MM.1S (cell line): Measurements from ENCODE around the gene H6PD.

Source experiments
- EZH2phosphoT487 ChIP-seq: fragments of 300-600 bp; sonication (generic); IDR thresholded peaks from 2 replicates; pipeline ENCODE4 v1.6.1; 2018; ENCODE audit warnings: antibody characterized with exemption, low read length
- TF ChIP-seq, protein P1 (sequence below): fragments of 300-600 bp; sonication (generic); IDR thresholded peaks from 2 replicates; pipeline ENCODE4 v1.5.1; 2016; ENCODE audit warnings: antibody characterized with exemption, low read length, mixed read lengths

DNA sequence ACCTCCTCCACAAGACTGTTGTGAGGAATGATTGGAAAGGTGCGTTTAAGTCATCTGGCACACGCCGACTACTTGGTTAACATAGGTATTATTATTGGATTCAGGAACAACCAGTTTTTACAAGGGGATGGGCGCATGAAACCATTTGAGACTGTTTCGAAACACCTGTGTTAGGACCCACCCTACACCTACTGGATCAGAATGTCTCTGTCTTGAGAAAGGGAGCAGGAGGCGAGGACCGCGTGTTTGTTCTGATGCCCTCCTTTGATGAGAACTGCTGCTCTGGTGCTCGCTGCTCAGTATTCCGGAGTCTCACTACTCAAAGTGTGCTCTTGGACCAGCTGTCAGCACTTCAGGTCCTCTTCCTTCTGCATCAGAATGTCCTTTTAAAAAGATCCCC is 7.3 kb downstream of the H6PD start:
- TF ChIP-seq, protein P1, sequence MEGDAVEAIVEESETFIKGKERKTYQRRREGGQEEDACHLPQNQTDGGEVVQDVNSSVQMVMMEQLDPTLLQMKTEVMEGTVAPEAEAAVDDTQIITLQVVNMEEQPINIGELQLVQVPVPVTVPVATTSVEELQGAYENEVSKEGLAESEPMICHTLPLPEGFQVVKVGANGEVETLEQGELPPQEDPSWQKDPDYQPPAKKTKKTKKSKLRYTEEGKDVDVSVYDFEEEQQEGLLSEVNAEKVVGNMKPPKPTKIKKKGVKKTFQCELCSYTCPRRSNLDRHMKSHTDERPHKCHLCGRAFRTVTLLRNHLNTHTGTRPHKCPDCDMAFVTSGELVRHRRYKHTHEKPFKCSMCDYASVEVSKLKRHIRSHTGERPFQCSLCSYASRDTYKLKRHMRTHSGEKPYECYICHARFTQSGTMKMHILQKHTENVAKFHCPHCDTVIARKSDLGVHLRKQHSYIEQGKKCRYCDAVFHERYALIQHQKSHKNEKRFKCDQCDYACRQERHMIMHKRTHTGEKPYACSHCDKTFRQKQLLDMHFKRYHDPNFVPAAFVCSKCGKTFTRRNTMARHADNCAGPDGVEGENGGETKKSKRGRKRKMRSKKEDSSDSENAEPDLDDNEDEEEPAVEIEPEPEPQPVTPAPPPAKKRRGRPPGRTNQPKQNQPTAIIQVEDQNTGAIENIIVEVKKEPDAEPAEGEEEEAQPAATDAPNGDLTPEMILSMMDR = no peak
- TF ChIP-seq EZH2phosphoT487 = no peak
